Activated T-cell treated with anti-CD3 and anti-CD28 coated beads for 1 hour (primary cell): ENCODE data around the gene PSMG3.
A peak's percentile ranks its signal among the peaks of the same experiment; 100 is the strongest.

ENCODE experiments used
- DNase-seq: peaks from one replicate; pipeline ENCODE4 v3.0.0-alpha.2; 2020; ENCODE audit warnings: low read depth

Gene PSMG3

DNA sequence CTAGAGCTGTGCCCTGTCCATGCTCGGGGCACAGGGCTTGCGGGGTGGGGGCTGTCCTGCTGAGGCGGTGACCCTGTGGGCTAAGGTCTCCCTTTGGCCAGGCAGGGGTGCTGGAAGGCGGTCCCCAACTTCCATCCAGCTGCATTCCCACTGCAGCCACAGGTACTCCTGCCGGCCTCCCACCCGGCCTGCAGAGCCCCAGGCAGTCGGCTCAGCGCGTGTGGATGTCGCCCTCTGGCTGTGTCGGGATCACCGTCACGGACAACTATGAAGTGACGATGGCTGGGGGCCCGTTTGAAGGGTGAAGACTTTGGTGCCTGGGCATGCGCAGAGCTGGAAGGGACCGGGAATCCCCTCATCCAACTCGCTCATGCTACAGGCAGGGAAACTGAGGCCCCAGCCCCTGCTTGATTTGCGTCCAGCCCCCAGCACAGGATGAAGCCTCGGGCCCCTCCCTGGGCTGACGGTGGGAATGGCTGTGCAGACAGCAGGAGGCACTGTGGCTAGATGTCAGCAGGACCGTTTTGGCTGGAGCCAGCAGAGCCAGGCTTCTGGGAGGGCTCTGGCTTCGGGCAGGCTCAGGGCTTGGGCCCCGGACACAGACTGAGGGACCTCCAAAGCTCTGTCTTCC is 11.5 kb downstream of the PSMG3 start:
- DNase-seq = no peak

DNA sequence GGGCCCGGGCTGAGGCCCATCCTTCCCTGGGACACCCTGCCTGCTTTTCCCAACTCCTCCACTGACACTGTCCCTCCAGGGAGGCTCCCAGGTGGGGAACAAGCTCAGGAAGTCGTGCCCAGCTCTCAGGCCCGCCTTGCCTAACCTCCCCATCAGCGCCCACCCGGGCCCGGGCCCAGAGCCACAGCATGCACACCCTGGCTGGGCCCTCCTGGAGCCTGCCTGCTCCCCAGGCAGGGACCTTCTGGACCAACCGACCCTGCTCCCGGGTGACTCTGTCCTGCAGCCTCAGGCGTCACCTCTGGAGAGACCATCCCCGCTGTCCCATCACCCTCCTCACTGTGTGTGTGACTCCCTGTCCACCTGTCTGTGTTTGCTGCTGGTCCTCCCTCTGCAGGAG is 12.1 kb downstream of the PSMG3 start:
- no peak for DNase-seq

DNA sequence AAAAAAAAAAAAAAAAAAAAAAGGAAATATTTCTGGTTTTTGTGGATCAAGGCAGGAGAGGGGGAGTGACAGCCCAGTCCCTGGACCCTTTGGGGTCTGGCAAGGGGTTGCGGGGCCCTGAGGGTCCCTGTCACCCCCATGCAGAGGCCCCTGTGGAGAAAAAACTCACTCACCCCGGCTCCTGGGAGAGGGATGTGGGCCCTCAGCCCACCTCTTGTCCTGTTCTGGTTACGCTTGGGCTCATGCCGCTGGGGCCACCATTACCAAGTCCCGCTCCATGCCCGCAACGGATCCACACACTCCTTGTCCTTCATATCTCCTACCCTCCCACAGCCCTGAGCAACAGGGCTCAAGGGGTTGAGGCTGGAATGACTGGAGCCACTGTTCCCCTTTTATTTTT is 12.8 kb downstream of the PSMG3 start:
- DNase-seq = no peak

DNA sequence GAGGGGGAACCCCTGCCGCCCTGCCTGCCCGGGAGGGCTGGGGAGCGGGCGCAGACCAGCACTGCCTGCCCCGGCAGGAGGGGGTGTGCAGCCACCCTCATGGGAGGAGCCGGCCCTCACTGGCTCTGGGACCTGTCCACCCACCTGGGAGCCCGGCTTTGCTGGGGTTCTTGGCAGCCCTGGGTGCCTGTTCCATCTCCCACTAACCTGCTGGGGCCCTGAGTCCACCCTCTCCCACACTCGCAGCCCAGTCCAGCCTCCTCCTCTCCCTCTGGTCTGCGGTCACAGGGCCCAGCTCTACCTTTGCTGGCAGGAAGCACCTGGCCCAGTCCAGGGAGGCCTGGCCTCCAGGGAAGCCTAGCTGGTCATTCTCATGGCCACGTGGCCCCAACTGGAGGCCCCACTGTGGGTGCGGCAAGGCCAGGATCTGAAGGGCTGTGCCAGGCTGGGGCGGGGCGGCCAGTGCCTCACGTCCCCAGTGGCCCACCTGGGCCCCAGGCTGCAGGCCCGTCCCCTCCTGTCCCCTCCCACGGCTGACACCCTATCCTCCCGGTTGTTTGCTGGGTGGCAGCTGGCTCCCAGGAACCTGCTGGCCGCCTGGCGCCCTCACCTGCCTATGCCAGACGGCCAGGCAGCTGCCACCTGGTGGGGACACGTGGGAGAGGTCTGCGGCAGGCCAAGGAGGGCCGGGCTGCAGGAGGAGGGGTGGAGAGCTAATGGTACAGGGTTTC is 13.9 kb downstream of the PSMG3 start, which contains the start of gene TMEM184A:
Gene TMEM184A (minus strand): TSS at position 393 of the 731 bp plus-strand sequence. CDS start 721 bp downstream, outside the sequence.
- DNase-seq = peak; percentile 29

DNA sequence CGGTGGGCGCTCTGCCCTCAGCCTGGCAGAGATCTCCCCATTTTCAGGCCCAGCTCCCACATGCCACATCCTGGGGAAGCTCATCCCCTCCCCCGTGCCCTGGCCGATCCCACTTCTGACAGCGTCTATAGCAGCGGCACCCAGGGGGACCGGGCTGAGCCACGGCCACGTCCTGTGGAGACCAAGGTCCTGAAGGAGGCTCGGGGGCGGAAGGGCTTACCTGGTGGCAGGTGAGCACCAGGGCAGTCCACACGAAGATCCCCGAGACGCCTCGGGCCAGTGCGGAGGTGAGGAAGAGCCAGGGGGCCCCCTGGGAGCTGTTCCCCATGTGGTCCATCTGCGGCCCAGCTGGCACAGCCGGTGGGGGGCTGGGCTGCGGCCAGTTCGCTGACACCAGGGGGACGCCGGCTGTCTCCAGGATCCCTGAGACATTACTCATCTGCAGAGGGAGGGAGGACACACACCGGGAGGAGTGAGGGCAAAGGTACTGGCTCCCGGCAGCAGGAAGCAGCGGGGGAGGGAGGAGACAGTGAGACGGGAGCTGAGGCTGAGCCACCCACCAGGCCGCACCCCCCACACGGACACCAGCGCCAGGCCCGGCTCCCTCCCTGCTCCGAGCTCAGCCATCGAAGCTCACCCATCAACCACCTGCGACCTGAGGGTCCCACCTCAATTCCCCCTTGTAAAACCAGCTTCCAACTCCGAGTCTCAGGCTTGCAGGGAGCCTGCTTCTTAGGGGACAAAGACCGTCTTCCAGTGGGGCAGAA is 14.6 kb downstream of the PSMG3 start:
- DNase-seq = no peak

DNA sequence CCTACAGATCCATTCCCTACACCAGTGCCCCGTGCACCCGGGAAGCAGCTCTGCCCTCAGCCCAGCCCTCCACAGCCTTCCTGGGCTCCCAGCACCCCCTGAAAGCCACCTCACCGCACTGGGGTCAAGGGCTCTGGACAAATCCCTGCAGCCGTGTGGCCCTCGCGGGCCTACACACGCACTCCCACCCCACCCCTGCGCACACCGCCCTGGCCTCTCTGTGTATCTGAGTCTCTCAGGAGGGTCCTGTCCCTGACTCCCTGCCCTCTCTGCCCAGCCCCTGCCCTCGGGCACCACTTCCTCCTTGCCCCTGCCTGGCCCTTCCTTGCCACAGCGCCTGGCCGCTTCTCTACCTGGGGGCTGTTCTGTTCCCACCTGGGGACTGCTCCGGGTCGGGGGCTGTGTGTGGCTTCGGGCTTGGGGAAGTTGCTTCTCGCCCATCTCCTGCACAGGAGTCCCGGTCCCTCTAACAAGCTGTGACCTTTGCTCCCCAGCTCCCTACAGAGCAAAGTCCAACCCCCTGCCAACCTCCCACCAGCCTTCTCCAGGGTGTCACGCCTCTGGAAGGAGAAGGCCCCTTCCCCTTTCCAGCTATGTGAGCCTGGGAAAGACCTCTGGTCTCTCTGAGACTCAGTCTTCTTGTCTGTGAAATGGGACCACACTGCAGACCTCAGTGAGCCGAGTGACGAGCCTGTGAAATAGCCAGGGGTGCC is 15.3 kb downstream of the PSMG3 start:
- no peak for DNase-seq

DNA sequence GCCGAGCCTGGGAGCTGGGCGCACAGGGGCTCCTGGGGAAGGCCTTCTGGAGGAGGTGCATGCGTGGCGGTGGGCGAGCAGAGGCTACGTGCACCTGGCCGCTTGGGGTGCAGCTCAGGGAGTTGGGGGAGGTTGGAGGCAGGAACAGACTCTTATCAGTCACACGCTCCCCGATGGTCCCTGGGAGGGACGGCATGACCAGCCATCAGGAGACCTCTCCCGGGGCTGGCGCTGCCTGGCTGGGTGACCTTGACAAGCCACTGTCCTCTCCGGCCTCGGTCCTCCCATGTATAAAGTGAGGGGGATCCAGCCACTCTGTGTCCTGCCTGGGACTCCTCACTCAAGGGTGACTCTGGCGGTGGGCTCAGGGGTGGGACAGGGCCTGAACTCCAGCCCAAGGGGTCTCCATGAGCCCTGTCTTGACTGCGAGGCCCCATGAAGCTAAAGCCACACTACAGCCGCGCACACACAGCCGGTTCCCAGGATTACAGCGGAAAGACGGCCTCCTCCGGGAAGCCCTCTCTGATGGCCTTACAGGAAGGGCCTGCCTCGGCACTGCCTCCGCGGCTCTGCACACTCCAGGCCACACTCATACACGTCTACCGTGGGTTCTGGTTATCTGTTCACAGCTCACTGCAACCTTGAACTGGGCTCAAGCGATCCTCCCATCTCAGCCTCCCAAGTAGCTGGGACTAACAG is 16.2 kb downstream of the PSMG3 start:
- DNase-seq = no peak

DNA sequence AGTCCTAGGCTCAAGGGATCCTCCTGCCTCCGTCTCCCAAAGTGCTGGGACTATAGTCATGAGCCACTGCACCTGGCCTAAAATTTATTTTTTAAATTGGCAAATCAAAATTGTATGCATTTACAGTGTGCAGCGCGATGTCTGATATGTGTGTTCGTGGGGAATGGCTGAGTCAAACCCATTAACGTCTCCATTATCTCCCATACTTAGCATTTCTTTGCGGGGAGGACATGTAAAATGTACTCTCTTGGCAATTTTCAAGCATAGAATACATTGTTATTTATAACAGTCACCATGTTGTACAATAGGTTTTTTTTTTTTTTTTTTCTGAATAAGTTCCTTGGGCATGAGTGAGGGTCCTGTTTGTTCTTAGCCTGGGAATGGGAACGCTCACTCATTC is 17.6 kb downstream of the PSMG3 start:
- no peak for DNase-seq

DNA sequence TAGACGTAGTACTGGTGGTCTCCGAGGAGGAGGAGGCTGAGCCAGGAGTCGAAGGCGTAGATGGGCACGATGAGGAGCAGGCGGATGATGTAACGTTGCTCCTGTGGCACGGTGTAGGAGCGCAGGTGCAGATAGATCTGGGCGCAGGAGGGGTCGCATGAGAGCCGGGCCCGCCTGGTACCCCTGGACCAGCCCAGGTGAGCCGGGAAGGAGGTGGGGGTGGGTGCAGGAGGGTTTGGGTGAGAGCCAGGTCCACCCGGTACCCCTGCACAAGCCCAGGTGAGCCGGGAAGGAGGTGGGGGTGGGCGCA is 19.0 kb downstream of the PSMG3 start:
- no peak for DNase-seq

DNA sequence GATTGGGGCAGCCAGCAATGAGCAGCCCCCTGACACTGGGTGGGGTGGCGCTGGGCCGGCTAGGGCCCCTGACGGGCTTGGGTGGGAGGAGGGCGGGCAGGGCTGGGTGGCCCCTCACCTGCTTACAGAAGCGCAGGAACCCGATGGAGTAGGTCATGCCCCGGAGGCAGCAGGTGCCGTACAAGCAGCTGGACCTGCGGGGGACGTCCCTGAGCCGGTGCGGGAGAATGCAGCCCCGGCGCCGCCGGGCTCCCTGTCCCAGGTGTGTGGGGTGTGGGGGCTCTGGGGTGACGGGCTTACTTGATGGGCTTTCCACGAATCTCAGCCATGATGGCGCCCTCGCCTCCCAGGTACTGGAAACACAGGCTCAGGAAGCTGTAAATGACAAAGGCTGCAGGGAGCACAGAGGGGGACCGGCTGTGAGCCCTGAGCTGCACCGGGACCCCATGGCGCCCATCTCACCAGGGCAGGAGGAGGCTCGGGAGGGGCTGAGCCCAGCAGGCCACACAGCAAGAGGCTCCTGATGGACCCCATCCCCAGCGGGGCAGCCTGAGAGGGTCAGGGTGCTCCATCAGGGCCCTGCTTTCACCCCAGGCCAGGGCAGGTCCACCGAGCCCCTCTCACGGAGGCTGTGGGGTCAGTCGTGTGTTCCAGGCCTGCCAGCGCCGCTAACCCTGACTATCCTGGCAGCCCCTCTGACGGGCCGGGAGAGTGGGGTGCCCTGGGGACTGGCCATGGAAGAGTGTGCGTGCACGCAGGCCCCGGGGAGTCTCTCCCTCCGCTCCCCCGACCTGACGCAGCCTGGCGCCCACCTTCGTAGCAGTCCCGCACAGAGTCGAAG is 19.6 kb downstream of the PSMG3 start:
- no peak for DNase-seq

DNA sequence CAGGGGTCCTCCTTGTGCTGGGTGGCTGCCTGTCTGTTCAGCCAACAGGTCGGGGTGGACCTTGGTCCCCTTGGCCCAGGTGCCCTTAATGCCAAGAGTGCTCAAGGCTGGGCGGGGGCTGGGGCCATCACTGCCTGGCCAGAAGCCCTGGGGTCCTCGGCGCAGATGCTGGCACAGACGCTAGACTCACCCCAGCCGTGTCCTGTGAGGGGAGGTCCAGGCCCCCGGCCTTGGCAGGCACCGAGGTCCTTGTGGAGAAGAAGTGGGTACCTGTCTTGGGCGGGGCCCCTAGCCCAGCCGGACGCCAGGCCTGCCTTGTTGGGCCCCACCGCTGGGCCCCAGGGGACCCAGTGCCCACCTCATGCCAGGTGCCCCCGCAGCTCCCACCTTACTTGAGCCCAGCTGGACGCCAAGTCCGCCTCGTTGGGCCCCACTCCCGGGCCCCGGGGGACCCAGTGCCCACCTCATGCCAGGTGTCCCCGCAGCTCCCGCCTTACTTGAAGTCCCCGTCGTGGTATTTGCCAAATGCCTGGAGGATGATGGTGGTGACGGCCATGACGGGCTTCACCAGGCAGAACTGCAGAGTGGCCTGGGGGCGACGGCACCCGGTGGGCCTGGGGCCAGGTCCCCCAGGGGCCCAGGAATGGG is 20.4 kb downstream of the PSMG3 start:
- DNase-seq = no peak

DNA sequence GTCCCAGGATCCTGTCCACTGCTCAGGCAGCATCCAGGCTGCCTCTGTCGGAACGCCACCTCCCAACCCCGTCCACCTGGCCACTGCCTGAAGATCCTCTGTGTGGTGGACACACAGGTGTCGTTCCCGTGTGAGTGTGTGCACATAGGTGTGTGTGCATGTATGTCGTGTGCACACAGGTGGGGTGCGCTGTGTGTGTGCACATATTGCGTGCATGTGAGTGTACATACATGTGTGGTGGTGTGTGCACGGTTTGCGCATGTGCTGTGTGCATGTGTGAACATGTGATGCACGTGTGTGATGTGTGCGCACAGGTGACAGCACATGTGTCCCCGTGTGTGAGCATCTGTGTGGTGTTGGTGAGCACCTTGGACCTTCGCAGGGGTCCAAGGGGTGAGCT is 20.9 kb downstream of the PSMG3 start:
- DNase-seq = no peak

DNA sequence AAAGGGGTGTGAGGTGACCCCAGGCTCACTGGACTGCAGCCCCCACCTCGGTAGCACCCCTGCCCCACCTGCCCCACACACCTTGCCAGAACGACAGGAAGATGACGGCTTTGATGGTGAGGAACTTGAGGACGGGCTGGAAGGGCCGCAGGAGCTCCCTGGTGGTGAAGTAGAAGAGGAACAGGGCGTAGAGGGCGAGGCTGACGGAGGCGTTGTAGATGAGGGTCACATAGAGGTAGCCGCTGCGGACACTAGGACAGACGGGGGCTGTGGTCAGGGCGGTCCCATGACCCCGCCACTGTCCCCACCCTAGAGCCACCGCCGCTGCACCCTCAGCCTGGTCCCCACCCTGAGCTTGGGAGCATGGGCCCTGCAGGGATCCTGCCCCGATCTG is 21.4 kb downstream of the PSMG3 start:
- no peak for DNase-seq

DNA sequence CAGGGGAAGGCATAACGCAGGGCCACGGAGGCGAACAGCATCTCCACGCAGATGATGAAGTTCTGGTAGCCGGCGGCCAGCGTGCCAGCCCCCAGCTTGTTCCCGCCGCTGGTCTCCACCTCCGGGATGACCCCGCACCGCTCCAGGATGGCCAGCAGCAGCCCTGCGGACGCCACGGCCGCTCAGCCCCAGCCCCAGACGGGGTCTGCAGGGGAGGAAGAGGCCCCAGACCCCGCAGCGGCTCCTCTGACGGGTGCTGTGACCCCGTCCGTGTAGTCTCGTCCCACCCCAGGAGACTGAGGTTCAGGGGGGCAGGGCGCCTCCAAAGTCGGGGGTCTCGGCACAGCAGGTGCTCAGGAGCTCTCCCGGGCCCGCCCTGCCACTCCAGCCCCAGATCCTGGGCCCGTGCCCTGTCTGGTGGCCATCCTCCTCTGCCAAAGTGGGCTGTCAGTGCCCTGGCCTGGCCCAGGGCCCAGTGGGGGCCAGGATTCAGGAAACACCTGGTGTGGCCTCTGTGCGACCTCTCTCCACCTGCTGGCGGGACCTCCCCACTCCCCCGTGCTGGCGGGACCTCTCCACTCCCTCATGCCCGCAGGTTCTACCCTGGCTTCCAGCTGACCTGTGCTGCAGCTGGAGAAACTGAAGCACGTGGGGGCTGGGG is 21.9 kb downstream of the PSMG3 start:
- no peak for DNase-seq

DNA sequence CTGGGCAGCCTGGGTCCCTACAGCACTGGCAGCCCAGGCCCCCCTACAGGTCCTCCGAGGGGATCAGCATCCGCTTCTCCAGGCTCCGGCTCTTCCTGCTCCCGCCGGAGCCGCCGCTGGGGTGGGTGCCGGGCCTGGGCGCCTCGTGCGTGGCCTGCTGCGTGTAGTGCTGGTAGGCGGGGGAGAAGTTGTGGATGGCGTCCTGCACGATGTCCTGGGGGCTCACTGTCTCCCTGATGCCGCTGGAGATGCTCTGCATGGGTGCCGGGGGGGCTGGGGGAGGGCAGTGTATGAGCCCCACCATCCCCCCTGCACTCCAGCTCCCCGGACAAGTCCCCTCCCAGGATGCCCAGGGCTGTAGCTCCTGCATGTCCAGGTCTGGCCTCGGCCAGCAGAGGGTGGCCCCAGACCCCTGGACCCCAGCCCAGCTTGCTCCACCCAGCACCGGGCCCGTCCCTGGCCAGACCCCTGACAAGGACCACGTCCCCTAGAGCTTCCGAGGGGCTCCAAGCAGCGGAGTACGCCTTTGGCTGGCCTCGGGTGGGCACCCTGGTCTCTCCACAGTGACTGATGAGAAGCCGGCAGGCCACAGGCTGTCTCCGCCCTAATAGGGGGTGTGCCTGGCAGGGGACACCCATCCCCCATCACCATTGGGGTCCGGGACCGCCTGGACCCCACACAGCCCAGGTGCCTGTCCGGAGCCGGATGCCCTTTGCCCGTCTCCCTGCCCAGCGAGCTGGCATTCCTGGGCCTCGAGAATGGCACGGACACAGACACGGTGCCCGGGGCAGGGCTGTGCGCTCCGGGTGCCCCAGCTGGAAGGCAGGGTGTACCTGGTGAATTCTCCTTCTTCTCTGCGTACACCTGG is 22.7 kb downstream of the PSMG3 start:
- DNase-seq = no peak

DNA sequence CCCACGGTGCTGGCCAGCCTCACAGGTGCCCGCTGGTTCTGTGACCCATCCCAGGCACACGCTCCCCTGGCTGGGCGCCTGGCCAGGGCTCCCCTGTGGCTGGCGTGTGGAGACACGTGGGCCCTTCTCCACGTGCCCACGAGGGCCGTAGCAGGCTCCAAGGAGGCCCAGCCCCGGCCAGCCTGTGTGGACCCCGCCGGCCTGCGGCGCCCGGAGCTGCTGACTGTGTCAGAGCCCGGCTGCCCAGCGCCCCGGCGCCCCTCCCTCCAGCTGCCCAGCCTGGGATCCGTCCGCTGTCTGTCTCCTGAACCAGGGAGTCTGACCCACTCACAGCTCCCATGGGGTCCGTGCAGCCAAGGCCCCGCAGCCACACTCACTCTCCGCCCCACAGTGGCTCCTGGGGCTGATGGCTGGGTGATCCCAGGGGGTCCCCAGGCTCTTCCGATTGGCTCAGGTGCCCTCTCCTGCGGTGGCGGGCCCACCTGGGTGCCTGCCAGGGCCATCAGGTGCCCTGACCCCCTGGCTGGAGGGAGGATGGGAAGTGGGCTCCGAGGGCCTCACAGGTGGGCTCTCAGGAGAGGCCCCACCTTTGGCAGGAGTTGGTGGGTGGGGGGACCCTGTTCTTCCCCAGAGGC is 23.4 kb downstream of the PSMG3 start:
- no peak for DNase-seq

DNA sequence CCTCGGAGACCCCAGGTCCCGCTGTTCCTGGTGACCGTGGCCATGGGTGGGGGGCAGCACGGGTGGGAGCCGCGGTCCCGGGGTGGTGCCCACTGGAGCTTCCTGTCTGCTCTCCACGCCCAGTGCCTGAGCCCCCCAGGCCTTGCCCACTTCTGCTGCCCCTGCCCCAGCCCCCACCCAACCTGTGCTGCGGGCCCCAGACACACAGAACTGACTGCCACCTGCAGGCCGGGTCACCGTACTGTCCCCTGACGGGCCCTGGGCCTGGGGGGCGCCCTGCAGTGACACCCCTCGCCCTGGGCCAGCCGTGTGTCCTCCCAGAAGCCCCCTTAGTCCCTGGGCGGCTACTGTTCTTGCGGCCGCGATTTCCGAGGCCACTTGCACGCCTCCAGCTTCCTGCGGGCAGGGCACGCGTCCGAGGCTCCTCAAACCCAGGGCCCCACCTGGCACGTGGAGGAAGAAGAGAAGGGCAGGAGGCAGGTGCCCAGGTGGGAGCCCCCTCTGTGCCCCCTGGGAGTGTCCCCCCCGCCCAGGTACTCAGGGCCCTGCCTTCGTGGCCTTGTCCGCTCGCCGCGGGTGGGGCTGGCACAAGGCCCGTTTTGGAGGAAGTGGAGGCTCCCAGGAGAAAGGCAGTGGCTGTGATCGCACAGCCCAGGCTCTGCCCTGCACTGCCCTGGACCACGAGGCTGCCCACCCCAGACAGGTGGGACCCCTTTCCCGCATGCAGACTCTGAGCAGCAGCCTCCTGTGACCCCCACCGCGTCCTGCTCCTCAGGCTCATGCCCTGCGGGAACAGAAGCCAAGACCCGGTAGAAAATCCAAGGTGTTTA is 24.2 kb downstream of the PSMG3 start:
- DNase-seq = no peak
